HG02623 (cell line): ENCODE measurements around the gene WWTR1.

Experiments used
- ATAC-seq: cut with Tn5 transposase; IDR thresholded peaks from one replicate; pipeline ENCODE4 v1.9.1; 2021; ENCODE audit warnings: moderate library complexity; ENCODE audit not compliant: unreplicated experiment

The WWTR1 gene

DNA sequence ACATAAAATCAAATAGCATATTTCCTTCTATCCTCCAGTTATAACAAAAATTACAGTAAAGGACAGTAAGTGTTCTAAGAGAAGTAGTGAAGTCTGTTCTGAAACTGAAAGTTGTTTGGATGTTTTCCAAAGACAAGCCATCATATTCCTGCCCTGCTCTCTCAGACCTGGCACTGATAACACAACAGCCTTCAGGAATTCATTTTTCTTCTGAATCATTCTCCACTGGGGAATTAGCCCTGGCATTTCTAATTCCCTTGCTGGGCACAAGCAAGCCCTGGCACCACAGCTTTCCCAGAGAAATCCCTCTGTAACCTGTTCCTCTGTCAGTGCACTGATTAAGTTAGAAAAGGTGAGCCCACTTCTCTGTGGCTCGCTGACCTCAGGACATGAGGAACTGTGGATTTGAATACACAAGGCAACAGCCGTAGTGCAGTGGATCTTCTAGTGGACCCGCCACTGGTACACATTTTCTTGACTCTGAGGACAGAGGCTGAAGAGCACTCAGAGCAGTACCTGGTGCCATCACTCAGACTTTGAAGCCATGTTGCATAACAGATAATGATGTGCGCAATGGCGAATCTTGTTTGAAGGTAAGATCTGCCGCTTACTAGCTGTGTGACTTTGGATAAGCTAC, 61.6 kb downstream of the WWTR1 start:
- ATAC-seq, result no peak

DNA sequence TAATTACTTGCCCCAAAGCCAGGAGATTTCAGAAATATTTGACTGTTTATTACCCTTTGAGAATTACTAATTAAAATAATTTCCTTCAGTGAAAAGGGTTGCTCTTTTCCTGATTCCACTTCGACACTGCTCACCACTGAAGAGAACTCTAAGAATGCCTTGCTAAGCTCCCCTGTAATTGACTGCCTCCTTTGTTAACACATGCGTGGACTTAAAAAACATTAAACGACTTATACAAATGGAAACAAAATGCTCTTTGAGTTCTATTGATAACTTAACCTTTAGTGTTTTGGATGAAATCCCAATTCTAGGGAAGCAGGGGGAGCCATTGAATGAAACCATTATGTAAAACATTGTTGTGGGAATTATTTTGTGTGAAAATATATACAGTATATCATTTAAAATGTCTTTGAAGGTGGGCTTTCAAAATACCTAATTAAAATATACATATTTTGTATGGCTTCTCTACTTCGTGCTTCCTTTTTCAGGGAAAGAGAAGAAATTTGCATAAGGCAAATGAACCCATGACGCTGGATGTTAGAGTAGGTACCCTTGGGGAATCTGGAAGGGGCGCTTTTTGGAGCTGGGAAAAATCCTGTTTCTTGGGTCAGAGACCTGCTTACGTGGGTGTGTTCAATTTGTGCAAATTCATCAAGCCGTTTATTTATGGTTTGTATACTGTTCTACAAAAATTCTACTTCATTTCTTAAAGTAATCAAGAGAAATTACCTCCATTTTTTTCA, 64.2 kb downstream of the WWTR1 start:
- no peak for ATAC-seq

DNA sequence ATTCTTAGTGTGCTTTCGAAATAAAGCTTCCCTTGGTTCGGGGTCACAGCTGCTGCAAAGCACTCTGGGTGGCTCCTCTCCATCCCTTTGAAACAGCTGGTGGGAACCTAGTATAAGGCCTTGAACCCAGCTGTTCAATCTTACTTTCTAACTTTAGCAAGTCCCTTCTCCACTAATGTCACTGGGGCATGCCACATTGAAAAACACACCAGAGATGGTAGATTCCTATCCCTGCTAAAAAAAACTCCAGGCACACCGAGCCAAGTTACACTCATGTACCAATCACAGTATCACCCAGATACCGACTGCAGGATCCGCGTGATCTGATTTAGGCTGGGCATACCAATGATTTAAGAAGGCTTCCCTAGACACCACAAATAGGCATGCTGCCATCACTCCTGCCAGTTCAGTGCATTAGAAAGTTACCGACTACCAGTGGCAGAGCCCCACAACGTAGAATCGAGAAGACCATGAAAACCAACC, 65.0 kb downstream of the WWTR1 start:
- ATAC-seq, result no peak

DNA sequence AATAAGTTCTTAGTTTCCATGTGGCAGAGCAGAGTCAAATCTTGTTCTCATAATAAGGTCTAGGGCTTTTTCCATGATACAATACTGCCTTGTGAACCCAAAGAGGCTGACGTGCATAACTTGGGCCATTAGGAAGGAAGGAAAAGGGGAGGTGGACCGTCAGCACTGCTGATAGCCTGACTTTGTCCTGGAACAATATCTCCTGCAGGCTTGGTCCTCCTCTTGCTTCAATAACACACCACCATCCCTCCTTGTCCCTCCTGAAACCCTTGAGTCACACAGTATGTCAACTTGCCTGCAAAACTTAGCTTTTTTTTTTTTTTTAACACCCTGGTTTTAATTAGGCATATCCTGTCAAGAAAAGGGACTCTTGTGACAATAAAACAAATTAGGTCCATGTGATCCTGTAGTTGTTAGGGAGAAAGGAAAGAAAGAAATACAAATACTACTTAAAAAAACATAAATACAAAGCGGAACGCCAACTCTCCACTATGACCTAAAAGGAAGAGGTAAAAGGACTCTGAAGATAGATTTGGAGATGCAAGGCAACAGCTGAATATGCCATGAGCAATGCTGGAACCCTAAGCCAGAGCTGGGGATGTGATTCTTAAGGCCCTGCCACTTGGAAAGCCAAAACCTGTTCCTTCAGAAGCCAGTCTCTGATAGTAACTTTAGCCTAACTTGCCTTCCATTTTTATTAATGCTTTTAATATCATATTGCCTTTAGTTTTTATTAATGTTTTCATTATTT, 67.0 kb downstream of the WWTR1 start:
- no peak for ATAC-seq

DNA sequence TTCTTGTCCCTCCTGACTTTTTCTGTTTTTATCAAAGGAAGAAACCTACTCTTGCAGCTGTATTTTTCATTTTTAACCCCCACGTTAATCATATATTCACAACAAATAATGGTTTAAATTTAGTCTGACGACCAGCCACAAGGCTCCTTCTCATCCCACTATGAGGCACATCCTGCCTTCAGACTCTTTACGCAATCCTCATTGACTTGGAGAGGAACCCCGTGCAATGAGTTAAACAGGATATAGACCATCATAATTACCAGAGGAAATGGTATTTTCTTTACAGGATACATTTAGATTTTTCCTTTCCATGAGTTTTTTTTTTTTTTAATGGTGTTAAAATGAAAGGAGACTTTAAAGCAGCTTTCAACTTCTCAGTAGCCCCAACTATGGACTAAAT, 68.5 kb downstream of the WWTR1 start:
- no peak for ATAC-seq

DNA sequence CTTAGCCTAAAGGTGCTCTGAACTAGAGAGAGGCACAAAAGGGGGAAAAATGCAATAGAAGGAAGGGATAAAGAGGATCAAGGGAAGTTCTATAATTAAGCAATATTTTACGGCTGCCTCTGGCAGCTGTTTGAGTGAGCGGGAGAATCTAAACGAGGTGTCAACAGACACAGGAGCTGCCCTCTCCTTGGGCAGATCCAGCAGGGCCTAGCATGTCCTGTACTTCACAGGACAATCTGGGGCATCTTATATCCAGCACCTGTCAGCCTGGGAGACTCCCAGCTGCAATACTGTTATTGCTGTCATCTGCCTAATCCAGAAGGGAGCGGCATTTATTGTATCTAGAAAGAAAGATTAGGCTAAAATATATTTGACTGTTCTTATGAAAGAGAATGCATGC, 68.9 kb downstream of the WWTR1 start:
- ATAC-seq, result no peak

DNA sequence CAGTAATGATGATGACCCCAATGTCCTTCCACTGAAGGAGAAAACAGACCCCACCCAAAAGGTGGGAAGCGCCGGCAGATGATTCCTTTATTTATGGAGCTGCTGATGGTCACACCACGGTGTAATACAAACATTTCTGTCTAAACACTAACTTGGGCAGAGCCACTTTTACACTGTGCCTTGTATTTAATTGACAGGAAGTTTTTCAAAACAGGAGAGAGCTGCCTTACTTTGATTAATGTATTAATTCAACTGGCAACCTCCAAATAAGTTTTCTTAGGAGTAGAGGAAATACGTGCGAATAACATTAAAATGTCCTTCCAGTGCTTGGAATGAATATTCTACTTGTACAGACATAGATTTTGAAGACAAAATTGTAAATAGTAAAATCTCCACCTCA, 70.4 kb downstream of the WWTR1 start:
- no peak for ATAC-seq

DNA sequence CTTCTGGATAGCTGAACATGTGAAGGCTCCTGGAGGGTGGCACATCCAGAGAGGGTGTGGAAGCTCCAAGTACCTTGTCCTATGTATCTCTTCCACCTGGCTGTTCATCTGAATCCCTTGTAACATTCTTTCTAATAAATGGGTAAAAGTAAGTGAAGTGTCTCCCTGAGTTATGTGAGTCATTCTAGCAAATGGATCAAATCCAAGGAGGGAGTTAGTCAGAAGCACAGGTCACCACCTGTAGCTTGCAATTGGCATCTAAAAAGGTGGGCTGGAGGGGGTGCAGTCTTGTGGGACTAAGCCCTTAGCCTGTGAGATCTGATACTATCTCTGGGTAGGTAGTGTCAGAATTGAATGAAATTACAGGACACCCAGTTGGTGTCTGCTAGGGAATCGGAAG, 71.0 kb downstream of the WWTR1 start:
- no peak for ATAC-seq

DNA sequence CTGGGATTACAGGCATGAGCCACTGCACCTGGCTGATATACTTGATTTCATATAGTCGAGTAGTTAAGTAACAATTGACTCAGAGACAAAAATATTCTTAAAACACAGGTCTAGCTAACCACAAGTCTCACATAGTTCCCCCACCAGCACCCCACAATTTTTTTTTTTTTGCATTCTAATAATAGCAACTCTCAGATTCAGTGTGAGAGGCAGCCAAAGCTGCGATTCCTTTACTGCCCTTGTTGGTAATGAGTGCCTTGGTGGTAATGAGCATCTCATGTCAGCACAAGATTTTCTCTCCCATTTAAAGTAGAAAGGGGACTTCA, 72.5 kb downstream of the WWTR1 start:
- peak; percentile 91 for ATAC-seq

DNA sequence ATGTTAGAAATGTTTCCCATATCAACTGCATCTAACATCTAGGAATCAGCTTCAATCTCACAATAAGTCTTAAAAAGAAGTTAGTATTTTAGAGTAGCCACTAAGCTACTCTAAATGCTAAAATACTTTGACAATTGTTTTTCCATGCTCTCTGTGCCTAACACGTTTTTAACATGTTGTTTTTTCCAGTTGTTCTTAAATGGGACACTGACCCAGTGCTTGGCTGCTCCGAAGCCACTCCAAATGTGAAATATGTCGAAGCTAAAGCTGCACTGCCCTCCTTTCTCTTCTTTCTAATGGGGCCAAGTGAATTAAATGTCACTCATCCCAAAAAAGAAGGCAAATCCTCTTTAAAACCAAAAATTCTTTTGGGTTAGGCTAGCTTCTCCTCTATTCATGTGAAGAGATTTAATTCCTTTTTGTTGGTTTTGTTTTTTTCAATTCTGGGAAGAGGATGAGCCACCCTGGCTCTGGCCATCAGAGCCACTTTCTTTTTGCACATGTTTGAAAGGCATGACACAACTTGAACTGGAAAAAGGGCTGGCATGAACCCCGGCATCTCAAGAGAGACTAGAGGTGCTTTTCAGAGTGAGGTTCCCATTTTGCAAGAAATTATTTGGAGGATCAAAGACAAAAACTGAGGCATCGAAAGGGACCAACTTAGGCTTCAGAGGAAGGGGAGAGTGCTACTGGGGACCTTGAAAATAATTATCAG, 73.7 kb downstream of the WWTR1 start:
- no peak for ATAC-seq

DNA sequence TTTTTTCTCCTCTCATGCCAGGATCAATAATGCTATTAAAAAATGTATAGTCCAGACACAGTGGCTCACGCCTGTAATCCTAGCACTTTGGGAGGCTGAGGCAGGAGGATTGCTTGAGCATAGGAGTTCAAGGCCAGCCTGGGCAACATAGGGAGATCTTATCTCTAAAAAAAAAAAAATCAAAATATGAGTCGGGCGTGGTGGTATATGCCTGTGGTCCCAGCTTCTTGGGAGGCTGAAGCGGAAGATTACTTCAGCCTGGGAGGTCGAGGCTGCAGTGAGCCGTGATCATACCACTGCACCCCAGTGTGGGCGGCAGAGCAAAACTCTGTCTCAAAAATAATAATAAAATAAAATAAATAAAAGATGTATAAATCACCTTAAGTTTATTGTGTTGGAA, 75.4 kb downstream of the WWTR1 start:
- no peak for ATAC-seq

DNA sequence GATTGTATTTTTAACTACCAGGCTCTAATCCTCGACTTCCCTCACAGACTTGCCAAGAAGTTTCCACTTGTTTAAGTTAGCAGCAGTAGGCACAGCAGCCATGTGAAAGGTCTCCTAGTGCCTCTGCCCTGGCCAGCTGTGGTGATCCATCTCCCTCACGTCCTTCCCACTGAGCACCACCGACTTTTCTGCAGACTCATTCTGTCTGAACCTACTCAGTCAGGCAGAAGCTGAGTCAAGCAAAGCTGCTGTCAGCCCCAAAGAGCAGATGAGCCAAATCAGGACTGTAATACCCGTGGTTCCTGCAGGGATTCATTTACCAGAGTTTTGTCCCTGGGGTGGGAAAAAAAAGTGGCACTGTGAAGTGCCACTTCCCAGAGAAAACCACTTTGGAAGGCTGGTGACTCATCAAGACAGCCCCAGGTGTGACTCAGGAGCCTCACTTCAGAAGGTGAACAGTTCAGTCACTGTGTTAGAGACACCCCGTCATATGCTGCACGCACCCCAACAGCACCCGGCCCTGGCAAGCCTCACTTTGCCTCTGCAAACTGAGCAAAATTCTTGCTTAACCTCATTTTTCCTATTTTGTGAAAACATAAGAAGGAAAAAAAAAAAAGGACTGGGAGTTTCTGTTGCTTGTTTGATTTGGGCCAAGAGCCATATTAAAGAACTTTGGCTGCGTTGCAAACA, 76.0 kb downstream of the WWTR1 start:
- ATAC-seq, result no peak

DNA sequence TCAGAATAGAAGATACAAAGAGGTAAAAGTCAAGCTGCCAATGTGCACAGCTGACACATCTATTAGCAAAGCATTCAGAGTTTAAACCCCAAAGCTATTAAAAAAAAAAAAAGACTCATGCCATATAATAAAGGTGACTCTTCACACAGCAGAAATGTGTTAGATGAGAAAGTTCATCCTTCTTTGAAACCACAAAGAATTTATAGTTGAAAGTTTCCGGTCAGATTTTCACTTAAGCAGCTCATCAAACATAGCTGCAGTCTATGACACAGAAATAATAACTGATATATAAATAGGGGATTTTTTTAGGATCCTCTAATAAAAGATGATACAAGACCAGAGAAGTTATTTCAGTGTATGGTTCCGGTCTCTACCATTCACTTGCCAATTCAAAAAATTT, 76.6 kb downstream of the WWTR1 start:
- ATAC-seq, result no peak

DNA sequence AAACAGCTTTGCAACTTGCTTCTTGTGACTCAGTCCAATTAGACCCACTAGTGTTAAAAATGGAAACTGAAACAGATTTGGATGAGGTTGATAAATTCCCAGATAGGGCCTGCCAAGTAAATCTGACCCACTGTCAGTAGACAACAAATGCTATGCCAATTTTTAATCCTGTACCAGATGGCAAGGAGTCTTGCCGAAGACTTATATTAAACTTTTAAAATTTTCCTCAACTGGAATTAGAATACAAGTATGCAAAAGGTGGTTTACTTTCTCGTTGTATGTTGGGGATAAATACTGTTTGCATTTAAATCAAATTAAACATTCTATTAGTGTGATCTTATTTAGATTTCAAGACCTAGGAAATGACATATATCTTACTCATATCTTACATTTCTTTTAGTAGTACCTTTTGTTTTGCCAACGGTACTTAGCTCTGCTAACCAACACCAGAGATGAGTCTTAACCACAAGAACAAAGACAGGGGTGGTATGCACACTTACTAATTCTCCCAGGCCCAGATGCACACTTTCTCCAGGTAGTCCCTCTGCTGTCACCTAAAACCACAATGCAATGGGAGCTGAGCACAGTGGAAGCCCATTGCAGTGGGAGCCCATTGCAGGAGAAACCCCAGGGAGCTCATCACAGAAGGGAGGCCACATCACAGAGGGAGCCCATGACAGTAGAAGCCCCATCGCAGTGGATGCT, 77.8 kb downstream of the WWTR1 start:
- no peak for ATAC-seq

DNA sequence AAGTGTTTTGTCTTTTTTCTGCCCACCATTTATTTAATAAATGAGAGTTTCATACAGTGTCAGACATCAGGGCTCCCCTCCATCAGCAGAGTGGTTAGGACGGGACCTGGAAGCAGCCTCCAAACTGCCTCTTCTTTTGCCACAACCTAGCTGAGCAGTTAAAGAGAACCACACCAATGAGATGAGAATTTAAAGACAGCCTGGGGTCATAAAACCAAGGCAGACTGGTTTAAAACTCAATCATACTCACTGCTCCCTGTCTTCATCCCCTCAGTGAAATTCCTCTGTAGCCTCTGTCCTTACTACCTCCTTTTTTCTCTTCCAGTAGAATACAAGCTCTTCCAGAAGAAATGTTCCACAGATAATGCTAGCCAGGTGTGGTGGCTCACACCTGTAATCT, 78.7 kb downstream of the WWTR1 start:
- ATAC-seq, result no peak

DNA sequence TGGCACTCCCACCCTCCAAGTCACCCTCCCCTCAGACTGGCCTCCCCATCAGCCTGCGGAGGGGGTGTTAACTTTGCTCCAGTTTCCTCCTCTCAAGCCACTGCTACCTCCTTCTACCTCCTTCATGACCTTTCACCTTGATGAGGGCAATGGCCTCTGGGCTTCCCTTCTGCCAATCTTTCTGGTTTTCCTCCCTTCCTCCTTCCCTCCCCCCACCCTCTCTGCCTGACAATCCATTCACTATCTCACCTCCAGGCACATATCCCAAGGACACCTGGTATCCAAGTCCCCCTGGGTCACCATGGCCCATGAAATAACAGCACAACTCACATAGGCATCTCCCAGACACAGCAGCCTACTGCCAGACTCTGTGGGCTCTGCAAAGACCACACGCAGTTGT, 80.0 kb downstream of the WWTR1 start:
- no peak for ATAC-seq

DNA sequence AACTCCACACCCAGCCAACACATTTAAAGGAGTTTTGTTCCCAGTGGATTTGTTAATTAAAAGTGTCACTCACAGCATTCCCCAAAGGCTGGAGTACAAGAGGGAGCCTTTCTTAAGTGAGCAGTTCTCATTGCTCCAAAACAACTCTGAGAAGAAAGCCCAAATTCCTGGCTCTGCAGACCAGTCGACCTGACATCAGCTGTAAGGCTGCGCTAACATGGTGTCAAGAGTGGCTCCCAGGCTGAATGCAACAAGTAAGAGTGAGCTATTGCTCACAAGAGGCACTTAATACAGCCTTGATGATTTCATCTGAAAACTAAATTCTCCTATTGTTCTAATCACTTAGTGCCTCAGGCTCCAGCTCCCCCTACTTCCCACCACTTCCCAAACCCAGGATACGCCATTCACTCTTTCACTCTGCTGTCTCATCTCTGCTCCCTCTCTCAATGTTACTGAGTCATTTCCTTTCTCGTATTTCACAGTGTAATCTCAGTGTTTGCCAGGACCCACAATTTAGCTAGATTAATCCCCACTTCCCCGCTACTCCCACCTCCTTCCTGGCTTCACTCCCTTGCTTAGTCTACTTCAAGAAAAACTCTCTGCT, 81.8 kb downstream of the WWTR1 start:
- ATAC-seq, result no peak

DNA sequence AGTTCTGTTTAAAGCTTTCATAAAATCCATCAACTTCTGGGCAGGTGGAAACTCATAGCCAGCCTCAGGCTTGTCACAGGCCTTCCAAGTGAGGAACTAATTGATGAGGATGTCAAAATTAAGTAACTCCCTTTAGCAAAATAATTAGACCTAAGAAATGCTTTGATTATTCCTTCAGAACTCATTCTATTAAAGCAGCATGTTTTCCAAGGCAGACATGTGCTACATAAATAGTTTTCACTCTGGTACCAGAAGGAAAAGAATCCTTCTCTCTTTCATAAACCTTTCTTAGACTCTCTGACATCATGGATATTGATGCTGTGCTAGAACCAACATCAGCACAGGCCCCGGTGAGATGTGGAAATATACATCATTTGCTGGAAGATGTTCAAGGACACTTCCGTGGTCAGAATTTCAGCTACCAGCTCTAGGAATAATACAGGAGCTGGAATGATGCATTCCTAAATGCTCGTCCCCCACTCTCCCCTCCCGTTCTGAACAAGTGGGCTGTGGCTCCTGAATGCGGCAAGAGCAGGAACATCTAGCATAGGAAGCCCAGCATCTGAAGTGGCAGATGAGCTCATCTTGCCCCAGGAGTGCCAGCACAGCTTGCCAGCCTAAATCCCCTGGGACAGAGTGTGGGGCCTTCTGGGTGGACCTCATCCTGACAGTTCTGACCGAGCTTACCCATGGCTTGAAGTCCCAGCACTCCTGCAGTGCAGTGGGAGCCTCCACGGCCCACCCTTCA, 82.4 kb downstream of the WWTR1 start:
- no peak for ATAC-seq

DNA sequence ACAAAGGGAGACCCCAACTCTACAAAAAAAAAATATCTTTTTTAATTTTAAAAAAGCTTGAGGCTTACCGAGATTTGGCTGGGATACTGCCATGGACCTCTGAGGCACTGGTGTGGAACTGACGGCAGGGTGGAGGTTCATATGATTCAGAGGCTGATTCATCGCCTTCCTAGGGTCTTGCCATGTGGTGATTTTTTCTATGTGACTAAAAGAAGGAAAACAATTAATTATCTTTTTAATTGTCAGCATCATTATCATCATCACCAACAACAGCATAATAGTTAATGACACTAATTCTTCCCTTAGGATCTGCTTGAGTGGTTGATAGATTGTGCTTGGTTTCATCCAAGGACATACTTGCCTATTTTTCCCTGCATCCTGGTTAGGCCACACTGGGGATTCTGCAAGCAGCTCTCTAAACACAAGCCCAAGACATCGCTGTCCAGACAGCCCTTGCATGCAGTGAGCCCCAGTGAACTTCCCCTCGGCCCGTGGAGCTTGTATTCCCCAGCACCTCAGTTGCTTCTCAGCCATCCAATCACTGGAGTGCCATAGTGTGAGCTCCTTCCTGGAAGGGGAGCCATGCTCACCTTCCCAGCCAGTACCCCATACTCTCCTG, 84.9 kb downstream of the WWTR1 start:
- no peak for ATAC-seq
